Pancreas (tissue), 10 donors: Measurements from ENCODE around the gene RAB11B. TPM values are rescaled to one million over a fixed set of nuclear protein-coding genes. Genes with fewer than 3 reads are reported as not detected.

Experiments
- ATAC-seq, 4 donors: fragments of 200-7000 bp; cut with Tn5 transposase; one replicate each; pipeline versions ENCODE4 v1.8.0 to v1.9.1; 2020; ENCODE audit warnings: mild to moderate bottlenecking in 4 of 4, moderate library complexity in 4 of 4
- DNase-seq, 6 donors: peaks; one replicate each; pipeline ENCODE4 v3.0.0-alpha.2; 2020
- FAIRE-seq: peaks from 2 replicates; lab custom pipeline; 2012; peaks lifted over from hg19 to GRCh38; lab: Jason Lieb, UNC
- H3K27ac ChIP-seq, 4 donors: fragments of 200-600 bp; sonication (generic); 1 replicate in 3 of 4; 2 replicates in 1 of 4; pipeline versions ENCODE4 v1.5.0 to v1.8.0; 2020
- H3K27me3 ChIP-seq, 4 donors: fragments of 200-600 bp; one replicate each; pipeline ENCODE4 v1.8.0; 2021
- H3K36me3 ChIP-seq, 3 donors: fragments of 200-600 bp; sonication (generic) in 1 of 3; one replicate each; pipeline versions ENCODE4 v1.5.0 to v1.8.0; 2020 to 2021
- H3K4me1 ChIP-seq, 3 donors: fragments of 200-600 bp; one replicate each; pipeline ENCODE4 v1.8.0; 2021
- H3K4me3 ChIP-seq, 4 donors: fragments of 200-600 bp; sonication (generic) in 2 of 4; one replicate each; pipeline versions ENCODE4 v1.5.0 to v1.8.0; 2020 to 2021
- H3K9me3 ChIP-seq, 4 donors: fragments of 200-600 bp; one replicate each; pipeline ENCODE4 v1.8.0; 2021
- CTCF ChIP-seq, 4 donors: fragments of 200-600 bp; sonication (generic) in 3 of 4; IDR thresholded peaks; one replicate each; pipeline versions ENCODE4 v1.5.0 to v1.8.0; 2021; ENCODE audit warnings: antibody characterized with exemption in 4 of 4
- WGBS, 2 donors: extraction: QIAGEN DNeasy Blood & Tissue Kit; methylation state at CpG; one replicate each; pipeline ENCODE4 v1.1.7; 2013; 5-methylcytosine and 5-hydroxymethylcytosine counted together
- intact Hi-C, 3 donors: fragments of 100-400 bp; cut with DNase I; formaldehyde crosslinking; loops; one replicate each; pipeline versions ENCODE4 v1.11.1 to v1.14.2; 2022
- polyA plus RNA-seq, 2 donors: library from polyadenylated mRNA; stranded (reverse); fragments of 200-250 nt; gene quantifications; one replicate each; pipeline ENCODE4 v1.2.3, GENCODE V29; 2013
- total RNA-seq, 6 donors: library from RNA; stranded (reverse); fragmentation: NEBNext Ultra II Directional in 4 of 6; extraction: Animal tissue kit (Norgen Biotek cat#: 25700) in 4 of 6; gene quantifications; one replicate each; pipeline versions ENCODE4 v1.2.1 to v1.2.4, GENCODE V29; 2021 to 2023
- donor health status: healthy with polysubstance abuse.
- donor health status: DM: no; HTN: no; CAD: no; lungs with moderate emphysema.
- donor health status: DM: no; HTN: no; CAD: no.
- donor health status: control.
- donor health status: control.
- donor health status: Bipolar disorder and iron deficiency.
- donor health status: DM: yes; HTN: yes; CAD: no.
- donor health status: DM: no; HTN: no; CAD: no.
- donor health status: DM: no; HTN: no; CAD: no.
- donor health status: DM: yes; HTN: yes; CAD: no.

Gene RAB11B
- total and polyA plus RNA-seq, 8 donors, result 52.1 to 107 (median 60.5) TPM

GRCh38 chr19:8360196-8360595 is 30.0 kb upstream of the RAB11B start:
- Histone ChIP-seq H3K36me3 (no peaks in the 10 kb centered on the region), H3K9me3 (no peaks in the 10 kb centered on the region), H3K4me1 (peaks cover 18 to 33% (median 24%) of the 10 kb centered on the region in 3 donors), H3K27ac (no peak overlapping the region), H3K4me3 (no peak overlapping the region), H3K27me3 (no peaks in the 10 kb centered on the region)
- WGBS, 2 donors, result 78 to 83% methylated on average over 8 of the region's 8 CpGs
- intact Hi-C loops, result no loop called here
- ATAC-seq, result no peak
- peak in 1 of 6 donors; percentile 12 for DNase-seq
- FAIRE-seq, result no peak
- TF ChIP-seq CTCF (IDR thresholded peaks at IDR 0.05), result no peak

- no peak for TF ChIP-seq CTCF (IDR thresholded peaks at IDR 0.05)
Observed at GRCh38 chr19:8361921-8362793, 28.0 kb upstream of the RAB11B start.

GRCh38 chr19:8363803-8364771 is 26.1 kb upstream of the RAB11B start, which contains the start of gene ANGPTL4:
Gene ANGPTL4, plus strand, starts transcription at chr19:8364155. Its CDS starts 167 bp downstream, at chr19:8364322.
- Histone ChIP-seq H3K27ac (peak within 1 kb of the TSS; percentile 11 to 73 (median 40)), H3K4me3 (peak within 1 kb of the TSS; percentile 18 to 93 (median 46)), H3K27me3 (no peaks in the 10 kb centered on the region), H3K9me3 (no peaks in the 10 kb centered on the region), H3K4me1 (peaks cover 29 to 43% (median 42%) of the 10 kb centered on the region in 3 donors), H3K36me3 (peaks cover 0 to 12% (median 0%) of the 10 kb centered on the region in 3 donors)
- DNase-seq (peak in 5 of 6 donors; percentile 74 to 89 (median 79)), ATAC-seq (peak; percentile 25 to 49 (median 38)), FAIRE-seq (no peak)
- intact Hi-C loops, result no loop called here
- WGBS, 2 donors, result 6% methylated on average over 78 to 81 of the region's 81 CpGs
- peak in 1 of 4 donors; percentile 12 for TF ChIP-seq CTCF (IDR thresholded peaks at IDR 0.05)

More at GRCh38 chr19:8361921-8362793, 28.0 kb upstream of the RAB11B start:
- H3K4me1 ChIP-seq, result peaks cover 18 to 38% (median 27%) of the 10 kb centered on the region in 3 donors
- no peaks in the 10 kb centered on the region for H3K27me3 ChIP-seq
- peak; percentile 83 for FAIRE-seq
- no peaks in the 10 kb centered on the region for H3K9me3 ChIP-seq
- H3K4me3 ChIP-seq, result no peak overlapping the region
- DNase-seq, result peak; percentile 93 to 99 (median 98)
- ATAC-seq, result peak; percentile 72 to 92 (median 90)
- no peaks in the 10 kb centered on the region for H3K36me3 ChIP-seq
- intact Hi-C loops, result no loop called here
- peak overlapping the region; percentile 50 to 83 (median 62) for H3K27ac ChIP-seq
- 17 to 19% methylated on average over 12 of the region's 12 CpGs for WGBS, 2 donors

- WGBS, 2 donors, result 94 to 95% methylated on average over 11 of the region's 11 CpGs
- no peak for ATAC-seq
- intact Hi-C loops, result no loop called here
- Histone ChIP-seq H3K36me3 (peaks cover 0 to 22% (median 0%) of the 10 kb centered on the region in 3 donors), H3K9me3 (no peaks in the 10 kb centered on the region), H3K4me1 (peaks cover 42% of the 10 kb centered on the region in 3 donors), H3K27ac (peak overlapping the region in 3 of 4 donors; percentile 60 to 81 (median 79)), H3K4me3 (peak overlapping the region in 1 of 4 donors; percentile 93), H3K27me3 (no peaks in the 10 kb centered on the region)
- DNase-seq, result peak in 2 of 6 donors; percentile 65 to 80
- no peak for TF ChIP-seq CTCF (IDR thresholded peaks at IDR 0.05)
- no peak for FAIRE-seq
Observed at GRCh38 chr19:8366121-8366581, 24.0 kb upstream of the RAB11B start.
